ENCODE measurements around the gene TMPRSS13.
"Not testable (repeated sequence)": the region's sequence is repeated elsewhere in the genome, so short reads cannot be mapped to it uniquely, and the experiment has no call there.

TMPRSS13 gene

DNA sequence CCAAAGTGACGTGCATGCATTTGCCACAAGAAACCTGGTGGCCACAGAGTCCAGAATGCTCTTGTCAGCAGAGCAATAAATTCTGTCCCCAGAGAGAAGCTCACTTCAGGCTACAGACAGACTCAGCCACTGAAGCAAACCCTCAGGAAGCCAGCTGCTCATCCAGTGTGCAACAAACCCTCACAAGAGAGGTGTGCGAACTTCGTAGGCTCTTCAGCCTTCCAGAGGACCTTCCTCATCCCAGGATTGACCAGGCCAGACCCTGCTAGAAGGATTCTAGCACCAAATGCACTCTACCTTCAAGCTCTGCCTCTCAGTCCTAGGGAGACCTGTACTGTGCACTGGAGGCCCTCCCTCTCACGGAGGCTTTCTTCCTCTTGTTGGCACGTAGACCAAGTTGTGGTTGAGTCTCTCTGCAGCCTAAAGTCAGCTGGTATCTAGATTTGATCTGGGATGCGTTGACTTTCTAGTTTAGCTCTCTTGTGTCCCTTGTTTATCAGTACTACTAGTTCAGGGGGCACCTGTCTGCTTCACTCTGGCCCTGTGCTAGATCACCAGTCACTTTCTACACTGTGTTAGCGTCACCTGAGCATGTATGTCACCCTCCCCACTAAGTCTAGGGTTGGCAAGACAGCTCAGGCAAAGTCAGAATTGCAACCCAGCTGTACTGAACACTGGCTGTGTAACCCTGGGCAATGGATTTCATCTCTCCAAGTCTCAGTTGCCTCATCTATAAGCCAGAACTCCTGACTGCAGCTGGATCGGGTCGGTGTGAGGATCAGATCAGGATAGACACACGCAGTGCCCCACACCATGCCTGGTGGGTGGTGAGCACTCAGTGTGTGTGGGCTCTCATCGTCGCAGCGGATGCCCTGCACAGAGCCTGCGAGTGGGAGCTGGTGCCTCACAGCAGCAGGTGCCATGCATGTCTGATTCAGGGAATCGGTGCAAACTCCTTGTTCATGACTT lies 22.1 kb upstream of the TMPRSS13 start:
- no peak for DNase-seq (ENCODE audit: low read depth)

DNA sequence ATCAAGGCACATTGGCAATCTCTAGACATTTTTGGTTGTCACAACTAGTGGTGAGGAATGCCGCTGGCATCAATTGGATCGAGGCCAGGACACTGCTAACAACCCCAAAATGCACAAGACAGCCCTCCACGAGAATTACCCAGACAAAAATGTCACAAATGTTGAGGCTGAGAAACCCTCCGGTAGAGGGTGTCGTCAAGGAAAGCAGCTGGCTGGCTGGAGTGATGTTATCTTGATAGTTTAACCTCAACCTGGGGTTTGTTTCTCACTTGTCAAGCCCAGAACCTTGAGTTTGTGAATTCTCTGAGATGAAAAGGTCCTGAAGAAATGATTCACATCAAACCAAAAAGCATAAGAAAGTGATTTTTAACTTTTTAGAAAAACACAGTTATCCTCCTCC lies 21.1 kb upstream of the TMPRSS13 start:
- DNase-seq (ENCODE audit: low read depth): peak; percentile 4

DNA sequence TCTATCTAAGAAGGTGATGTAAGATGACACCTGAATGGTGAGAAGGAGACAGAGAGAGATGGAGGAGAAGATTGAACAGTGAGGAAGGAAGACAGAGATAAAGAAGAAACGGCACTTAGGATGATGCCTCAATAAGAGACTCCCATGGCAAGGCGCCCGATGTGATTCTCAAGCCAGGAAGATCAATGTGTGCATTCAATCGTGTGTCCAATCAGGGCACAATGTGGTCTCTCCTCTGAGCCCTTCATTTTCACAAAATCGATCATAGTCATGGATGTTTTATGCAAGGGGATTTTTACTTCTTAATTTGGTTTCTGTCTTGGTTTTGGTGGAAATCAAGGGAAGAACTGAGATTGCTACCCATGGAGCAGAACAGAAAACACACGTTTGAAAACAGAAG lies 19.9 kb upstream of the TMPRSS13 start:
- no peak for DNase-seq (ENCODE audit: low read depth)

DNA sequence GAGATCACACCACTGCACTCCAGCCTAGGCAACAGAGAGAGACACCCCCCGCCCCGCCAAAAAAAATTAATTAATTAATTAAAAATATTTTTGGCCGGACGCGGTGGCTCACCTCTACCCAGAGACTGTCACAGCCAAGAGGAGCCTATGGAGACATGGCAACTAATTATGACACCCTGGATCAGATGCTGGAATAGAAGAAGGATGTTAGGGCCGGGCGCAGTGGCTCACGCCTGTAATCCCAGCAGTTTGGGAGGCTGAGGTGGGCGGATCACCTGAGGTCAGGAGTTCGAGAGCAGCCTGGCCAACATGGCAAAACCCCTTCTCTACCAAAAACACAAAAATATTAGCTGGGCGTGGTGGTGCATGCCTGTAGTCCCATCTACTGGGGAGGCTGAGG lies 19.3 kb upstream of the TMPRSS13 start:
- DNase-seq (ENCODE audit: low read depth): not testable (repeated sequence)

DNA sequence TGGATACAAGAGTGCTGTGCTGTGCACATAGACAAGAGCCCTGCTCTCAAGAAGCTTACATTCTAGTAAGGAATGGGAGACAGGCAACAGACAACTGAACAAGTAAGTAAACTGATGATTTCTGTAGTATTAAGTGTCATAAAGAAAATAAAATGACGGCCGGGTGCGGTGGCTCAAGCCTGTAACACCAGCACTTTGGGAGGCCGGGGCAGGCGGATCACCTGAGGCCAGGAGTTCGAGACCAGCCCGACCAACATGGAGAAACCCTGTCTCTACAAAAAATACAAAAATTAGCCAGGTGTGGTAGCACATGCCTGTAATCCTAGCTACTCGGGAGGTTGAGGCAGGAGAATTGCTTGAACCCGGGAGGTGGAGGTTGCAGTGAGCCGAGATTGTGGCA lies 18.5 kb upstream of the TMPRSS13 start:
- DNase-seq (ENCODE audit: low read depth): not testable (repeated sequence)

DNA sequence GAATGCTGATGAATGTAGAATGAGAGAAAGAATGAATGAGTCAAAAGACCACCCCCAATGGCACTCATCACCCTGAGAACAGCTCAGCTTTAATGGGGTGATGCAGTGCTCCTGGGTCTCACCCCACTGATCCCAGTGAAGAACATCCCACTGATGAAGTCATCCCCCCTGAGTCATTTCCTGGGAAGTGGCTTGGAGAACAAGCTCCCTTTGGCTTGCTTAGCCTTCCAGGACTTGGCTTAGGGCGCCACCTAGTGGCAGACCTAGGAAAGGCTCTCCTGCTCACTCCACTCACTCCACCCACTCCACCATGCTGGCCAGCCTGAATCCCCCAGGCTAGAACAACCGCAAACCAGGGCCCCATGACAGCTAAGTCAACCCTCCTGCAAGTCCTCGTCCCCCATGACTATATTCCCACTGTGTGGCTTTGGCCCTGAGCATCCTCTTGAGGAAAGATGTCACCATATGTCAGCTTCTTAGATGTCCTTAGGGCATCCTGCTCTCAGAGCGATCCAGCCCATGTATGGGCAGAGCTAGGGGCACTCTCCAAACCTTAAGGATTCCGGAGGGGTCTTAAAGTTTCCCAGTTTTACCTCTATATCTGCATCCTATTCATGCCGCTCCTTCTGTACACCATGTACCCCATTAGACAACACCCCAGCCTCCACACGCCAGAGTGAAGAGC lies 17.8 kb upstream of the TMPRSS13 start:
- peak; percentile 93 for DNase-seq (ENCODE audit: low read depth)

DNA sequence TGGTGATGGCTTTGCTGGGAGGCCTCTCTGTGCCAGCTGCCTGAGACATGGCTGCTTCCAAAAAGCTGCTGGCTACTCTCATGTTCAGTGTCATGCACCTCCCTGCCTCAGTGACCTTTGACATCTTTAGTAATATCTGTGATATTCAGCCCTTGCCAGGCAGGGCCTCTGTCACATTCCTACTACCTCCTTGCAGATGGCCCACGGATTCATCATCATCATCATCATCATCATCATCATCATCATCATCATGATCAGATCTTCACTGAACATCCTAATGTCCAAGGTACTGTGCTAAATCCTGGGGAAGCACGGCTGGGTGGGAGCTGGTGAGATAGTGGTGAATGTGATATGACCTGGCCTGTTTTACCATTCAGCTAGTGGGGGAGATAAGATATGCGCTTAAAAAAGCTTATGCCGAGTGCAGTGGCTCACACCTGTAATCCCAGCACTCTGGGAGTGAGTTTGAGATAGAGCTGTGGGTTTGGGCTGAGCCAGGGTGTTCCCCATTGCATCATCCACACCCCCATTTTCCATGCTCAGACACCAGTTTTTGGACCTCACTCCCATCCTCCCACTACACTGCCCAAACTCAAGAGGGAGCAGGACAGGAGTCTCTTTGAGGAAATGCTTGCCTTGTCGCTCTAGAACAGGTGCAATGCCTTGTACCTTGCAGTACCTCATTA lies 17.1 kb upstream of the TMPRSS13 start:
- DNase-seq (ENCODE audit: low read depth): no peak

DNA sequence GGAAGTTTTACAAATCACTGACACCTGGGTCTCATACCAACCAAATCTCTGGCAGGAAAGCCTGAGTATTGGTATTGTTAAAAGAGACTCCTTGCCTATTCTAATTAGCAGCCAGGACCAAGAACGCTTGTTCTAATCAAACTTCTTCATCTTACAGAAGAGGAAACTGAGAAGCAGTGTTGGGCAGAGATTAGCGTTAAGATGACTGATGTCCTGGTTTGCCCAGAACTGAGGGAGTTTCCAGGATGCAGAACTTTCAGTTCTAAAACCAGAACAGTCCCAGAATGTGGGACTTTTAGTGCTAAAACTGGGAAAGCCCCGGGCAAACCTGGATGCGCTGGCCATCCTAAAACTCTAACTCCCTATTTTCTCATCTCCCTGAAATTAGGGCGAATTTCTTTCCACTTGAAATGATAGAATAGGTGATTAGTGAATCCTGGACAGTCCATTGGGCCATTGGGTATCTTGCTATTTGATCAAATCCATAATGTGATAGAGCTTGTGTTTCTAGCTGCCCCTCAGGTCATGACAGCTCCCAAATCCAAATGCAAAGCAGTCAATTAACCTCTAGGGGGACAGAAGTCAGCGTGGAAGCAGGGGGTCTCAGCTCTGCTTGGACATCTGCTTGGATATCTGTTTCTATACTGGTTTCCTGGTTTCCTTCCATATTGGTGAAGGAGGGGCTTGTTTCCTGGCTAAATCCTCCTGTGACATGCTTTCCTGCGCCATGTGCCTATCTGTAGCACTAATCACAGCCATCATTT lies 16.0 kb upstream of the TMPRSS13 start:
- no peak for DNase-seq (ENCODE audit: low read depth)

DNA sequence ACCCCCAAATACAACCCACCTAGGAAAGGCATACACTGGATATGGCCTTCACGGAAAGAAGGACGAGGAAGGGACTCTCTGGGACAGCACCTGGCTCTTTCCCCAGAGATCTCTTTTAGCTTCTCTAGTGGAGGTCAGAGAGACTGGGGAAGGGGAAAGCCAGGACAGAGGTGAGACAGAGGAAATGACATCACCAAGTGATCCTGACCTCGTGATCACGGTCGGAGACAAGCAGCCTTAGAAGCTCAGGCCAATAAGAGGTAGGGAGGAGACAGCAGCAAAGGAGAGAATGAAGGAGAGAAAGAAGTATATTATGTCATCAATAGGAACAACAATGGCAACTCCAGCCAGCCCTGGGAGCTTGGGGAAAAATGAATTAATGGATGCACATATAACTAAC lies 15.4 kb upstream of the TMPRSS13 start:
- no peak for DNase-seq (ENCODE audit: low read depth)

DNA sequence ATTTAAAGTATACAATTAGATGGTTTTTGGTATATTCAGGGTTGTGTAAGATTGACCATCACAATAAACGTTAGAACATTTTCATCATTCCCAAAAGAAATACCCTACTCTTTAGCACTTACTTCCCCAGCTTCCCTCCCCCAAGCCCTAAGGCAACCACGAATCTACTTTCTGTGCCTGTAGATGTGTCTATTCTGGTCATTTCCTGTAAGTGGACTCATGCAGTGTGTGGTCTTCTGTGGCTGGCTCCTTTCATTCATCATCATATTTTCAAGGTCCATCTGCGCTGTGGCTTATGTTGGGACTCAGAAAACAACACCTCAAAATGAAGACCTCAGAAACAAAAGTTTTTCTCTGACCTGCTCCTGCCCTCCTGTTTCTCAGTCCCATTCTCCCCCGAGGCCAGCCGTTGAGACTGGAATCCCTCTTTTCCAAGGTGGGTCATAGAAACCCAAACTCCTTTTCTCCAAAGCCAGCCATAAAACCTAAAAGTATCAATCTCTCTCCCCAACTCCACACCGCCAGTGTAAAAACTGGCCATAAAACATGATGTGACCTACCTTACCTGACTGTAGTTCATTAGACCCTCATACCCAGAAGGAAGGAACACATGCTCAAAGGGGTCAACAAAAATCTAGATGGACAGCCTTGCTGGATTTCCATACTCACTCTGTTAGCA lies 12.9 kb upstream of the TMPRSS13 start:
- DNase-seq (ENCODE audit: low read depth): no peak

DNA sequence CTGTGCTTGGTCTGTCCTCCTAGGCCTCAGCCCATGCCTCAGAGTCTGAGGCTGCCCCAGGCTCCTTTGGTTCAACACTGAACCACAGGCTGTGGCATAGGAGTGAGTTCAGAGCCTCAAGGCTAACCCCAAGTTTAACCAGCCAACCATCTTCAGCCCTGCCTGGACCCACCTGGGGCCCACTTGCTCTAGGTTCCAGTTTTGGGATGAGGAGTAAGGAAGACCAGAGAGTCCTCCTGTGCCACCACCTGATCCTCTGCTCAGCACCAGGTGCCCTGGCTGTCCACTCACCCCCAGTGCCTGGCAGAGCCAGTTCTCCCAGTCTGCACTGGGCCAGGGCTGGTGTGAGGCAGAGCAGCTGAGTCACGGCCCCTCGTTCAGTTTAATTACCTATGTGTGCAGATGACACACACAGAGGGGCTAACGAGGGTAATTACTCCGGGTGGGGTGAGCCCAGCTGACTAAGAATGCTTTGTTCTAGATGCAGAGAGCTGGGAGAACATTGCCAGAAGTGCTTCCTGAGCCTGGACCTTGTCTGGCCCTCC lies 12.0 kb upstream of the TMPRSS13 start:
- no peak for DNase-seq (ENCODE audit: low read depth)

DNA sequence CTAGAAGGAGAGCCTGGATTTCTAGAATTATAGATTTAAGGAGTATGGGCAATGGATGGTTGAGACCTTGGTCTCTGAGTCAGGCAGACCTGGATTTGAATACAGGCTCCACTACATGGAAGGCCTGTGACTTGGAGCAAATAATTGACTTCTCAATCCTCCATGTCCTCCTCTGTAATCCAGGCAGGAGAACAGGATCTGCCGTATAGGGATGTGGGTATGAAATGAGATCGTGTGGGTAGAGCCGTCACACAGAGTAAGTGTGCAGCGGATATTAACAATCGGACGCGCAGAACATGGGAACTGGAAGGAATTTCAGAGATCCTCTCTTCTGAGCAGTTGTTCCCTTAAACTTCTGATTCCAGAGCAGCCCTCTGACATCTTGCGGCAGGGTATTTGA lies 11.5 kb upstream of the TMPRSS13 start:
- no peak for DNase-seq (ENCODE audit: low read depth)

DNA sequence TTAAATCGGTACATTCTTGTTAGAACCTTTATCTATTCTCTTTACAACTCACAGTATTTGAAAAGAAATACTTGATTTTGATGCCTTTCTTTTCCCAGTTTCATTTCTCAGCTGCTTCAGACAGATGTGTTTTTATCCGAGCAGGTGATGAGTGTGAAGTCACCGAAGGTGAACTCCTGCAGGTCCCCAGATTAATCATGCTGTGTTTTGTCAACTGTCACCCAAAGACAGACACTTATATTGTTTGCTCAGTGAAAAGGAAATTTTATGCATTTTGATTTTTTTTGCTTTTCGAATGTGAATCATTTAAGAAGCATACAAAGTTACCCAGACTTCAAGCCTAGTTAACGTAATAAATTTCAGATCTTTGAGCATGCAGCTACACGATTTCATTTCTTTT lies 7.8 kb upstream of the TMPRSS13 start:
- no peak for DNase-seq (ENCODE audit: low read depth)

DNA sequence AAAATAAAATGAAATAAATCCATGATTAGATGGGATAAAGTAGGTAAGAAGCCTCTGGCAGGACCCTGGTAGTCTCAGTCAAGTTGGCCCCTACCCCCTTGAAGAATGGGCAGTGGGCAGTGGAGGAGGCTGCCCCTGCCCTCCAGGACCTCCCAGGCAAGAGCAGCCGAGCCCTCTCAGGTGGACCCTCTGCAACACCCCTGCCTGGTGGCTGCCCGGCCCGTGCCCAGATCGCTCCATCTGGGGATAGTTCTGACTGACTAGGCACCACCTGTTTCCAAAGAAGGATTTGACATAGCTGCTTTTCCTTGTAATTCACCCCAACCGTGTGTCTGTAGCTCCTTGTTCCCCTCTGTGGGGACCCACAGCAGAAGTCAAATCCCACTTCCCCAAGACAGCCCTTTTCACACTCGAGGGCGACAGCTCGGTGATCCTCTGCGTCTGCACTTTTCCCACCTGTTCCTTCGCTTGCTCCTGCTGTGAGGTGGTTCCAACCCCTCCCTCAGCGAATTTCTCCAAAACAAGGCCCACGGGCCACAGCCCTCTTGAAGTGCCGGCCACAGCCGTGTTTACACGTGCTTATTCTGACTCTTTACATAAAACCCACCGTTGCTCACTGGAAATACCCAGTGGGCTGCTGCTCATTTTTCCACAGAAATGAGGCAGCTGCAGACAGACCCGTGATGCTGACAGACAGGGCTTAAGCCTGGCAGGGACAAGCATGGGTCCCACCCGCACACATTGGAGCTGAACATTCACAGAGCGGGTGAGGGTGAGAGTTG lies 5.5 kb upstream of the TMPRSS13 start:
- no peak for DNase-seq (ENCODE audit: low read depth)

DNA sequence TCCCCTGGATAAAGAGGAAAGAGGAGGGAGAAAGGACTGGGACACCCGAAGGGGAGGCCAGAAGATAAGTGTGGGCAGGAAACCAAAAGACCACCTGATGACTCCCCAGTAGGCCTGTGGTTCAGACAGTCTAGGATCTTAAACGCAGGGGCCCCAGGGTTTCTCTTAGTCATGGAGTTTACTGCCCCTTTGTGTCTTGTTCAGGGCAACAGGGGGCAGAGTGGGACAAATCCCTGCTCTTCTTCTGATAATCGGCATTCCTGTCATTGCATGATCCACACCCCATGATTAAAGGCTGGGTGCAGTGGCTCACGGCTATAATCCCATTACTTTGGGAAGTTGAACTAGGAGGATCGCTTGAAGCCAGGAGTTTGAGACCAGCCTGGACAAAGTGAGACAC lies 4.7 kb upstream of the TMPRSS13 start:
- DNase-seq (ENCODE audit: low read depth): no peak

DNA sequence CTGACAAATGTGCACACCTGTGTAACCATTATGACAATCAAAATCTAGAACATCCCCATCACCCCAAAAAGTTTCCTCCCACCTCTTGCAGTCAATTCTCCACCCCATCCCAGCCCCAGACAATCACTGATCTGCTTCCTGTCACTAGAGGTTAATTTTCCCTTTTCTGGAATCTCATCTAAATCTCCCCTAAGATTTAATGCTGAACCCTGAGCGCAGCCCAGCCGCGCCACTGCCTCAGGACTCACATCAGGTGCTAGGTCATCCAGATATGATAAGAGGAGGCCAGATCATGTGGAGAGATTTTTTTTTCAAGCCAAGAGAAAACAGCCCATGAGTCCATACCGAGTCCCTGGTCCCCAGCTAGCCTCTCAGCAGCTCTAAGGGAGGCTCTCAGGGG lies 4.3 kb upstream of the TMPRSS13 start:
- DNase-seq (ENCODE audit: low read depth): no peak

DNA sequence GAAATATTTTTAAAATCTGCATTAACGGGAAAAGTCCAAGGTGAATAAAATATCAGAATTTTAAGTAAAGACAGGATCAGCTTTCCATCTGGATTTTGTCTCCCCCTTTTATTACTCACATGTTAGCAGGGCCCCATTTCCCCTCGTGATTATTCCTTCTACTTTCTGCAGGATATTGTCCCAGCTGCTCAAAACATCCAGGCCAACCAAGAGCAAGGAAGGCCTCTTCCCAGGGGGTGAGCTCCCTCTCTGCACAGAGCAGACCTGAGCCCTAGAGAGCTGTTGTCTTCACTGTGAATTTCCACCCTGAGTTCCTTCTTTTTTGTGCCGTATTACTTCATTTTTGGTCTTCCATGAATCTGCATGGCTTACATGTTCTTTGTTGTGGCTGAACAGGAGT lies 3.7 kb upstream of the TMPRSS13 start:
- DNase-seq (ENCODE audit: low read depth): no peak

DNA sequence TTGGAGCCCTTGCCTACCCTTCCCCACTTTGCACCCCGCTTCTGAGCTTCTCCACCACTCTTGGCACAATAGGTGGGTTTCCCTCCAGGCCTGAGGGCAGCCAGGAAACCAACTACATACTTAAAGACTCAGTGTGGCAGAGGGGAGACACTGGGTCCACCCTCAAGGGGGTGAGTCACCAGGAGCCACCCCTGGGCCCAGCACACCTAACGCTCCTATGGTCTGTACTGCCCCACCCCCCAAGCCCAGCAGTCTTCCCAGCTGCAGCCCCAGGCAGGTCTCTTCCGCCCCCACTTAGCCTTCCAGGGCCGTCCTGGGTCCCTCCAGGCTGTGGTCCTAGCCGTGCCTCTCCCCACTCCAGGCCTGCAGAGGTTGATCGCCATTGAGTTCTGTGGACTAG lies 3.2 kb upstream of the TMPRSS13 start:
- no peak for DNase-seq (ENCODE audit: low read depth)

DNA sequence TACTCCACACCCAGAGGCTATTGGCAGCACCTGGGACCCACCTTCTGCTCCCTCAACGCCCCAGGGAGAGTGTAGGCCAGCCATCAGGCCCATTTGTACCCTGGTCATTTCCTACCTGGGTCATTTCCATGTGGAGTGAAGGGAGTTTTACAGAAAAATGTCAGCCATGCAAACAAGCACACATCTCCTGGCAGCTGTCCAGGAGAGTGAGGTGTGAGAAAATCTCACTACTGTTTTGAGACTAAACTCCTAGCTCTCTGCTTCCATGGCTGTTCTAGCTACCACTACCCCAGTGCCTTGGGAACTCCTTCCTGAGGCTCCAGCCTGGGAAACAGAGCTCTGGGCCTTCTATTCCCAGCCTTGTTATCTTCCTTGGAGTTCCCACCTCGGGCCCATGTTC lies 2.8 kb upstream of the TMPRSS13 start:
- DNase-seq (ENCODE audit: low read depth): no peak

DNA sequence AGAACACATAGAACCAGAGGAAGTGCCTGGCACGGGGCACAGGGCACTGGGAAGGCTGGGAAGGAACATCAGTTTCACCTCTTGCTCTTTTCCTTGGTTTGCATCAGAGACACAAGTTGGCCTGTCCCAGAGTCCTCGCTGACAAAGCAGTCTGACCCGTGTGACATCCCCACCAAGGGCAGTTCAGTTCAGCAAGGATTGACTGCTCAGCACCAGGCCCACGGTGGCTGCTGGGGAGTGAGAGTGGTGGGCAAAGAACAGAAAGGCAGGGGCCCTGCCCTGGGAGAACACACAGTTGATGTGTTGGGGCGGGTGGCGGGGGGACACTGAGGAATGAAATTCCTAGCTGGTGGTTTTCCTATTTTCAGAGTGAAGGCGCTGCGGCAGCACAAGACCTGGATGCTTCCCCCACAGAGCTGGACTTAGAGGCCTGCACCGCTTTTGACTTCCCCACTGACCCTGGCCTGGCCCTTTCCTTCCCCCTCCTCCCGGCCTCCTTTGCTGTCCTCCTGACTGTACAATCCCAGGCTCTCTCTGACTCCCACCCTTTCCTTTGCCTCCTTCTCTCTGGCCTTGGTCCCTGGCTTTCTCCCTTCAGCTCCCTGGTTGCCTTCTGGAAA lies 2.2 kb upstream of the TMPRSS13 start:
- DNase-seq (ENCODE audit: low read depth): no peak

Measured in ELR (cell line).